ENCODE data around the gene CCDC57.

Gene CCDC57

GRCh38 chr17:82226809-82227628 lies 14.4 kb upstream of the CCDC57 start:
- Mint-ChIP-seq H3K9me3 (no peaks in the 10 kb centered on the region), H3K27ac (peak overlapping the region; percentile 47), H3K27me3 (no peaks in the 10 kb centered on the region), H3K4me1 (peaks cover 12% of the 10 kb centered on the region in 2 donors), H3K36me3 (no peaks in the 10 kb centered on the region), H3K4me3 (peak overlapping the region in 1 of 2 donors; percentile 32)
- DNase-seq (no peak), ATAC-seq (replicated peaks) (no peak)

- ATAC-seq (replicated peaks) (no peak), DNase-seq (no peak)
- no peaks in the 10 kb centered on the region for H3K9me3 Mint-ChIP-seq
- H3K27me3 Mint-ChIP-seq: no peaks in the 10 kb centered on the region
- H3K4me3 Mint-ChIP-seq: no peak overlapping the region
- no peaks in the 10 kb centered on the region for H3K36me3 Mint-ChIP-seq
- H3K27ac Mint-ChIP-seq: no peak overlapping the region
- peaks cover 12% of the 10 kb centered on the region in 2 donors for H3K4me1 Mint-ChIP-seq
Observed at GRCh38 chr17:82226146-82226808, 13.6 kb upstream of the CCDC57 start.

GRCh38 chr17:82225368-82226029 lies 12.9 kb upstream of the CCDC57 start:
- H3K36me3 Mint-ChIP-seq: no peaks in the 10 kb centered on the region
- ATAC-seq (replicated peaks): no peak
- no peak overlapping the region for H3K27ac Mint-ChIP-seq
- H3K9me3 Mint-ChIP-seq: no peaks in the 10 kb centered on the region
- H3K27me3 Mint-ChIP-seq: no peaks in the 10 kb centered on the region
- H3K4me3 Mint-ChIP-seq: no peak overlapping the region
- DNase-seq: no peak
- peaks cover 11 to 12% of the 10 kb centered on the region in 2 donors for H3K4me1 Mint-ChIP-seq

- no peak overlapping the region for H3K4me3 Mint-ChIP-seq
- no peaks in the 10 kb centered on the region for H3K36me3 Mint-ChIP-seq
- H3K4me1 Mint-ChIP-seq: peaks cover 2 to 7% of the 10 kb centered on the region in 2 donors
- H3K27ac Mint-ChIP-seq: no peak overlapping the region
- H3K27me3 Mint-ChIP-seq: no peaks in the 10 kb centered on the region
- no peak for ATAC-seq (replicated peaks)
- no peaks in the 10 kb centered on the region for H3K9me3 Mint-ChIP-seq
- DNase-seq: no peak
Observed at GRCh38 chr17:82224666-82225065, 12.0 kb upstream of the CCDC57 start.

GRCh38 chr17:82223517-82223916 lies 10.9 kb upstream of the CCDC57 start:
- H3K4me3 Mint-ChIP-seq: no peak overlapping the region
- peaks cover 0 to 7% of the 10 kb centered on the region in 2 donors for H3K4me1 Mint-ChIP-seq
- ATAC-seq (replicated peaks) (no peak), DNase-seq (no peak)
- peaks cover 0 to 4% of the 10 kb centered on the region in 2 donors for H3K27me3 Mint-ChIP-seq
- no peaks in the 10 kb centered on the region for H3K9me3 Mint-ChIP-seq
- H3K27ac Mint-ChIP-seq: no peak overlapping the region
- H3K36me3 Mint-ChIP-seq: no peaks in the 10 kb centered on the region

GRCh38 chr17:82222816-82223215 lies 10.2 kb upstream of the CCDC57 start:
- H3K27ac Mint-ChIP-seq: no peak overlapping the region
- H3K9me3 Mint-ChIP-seq: no peaks in the 10 kb centered on the region
- ATAC-seq (replicated peaks): no peak
- H3K36me3 Mint-ChIP-seq: no peaks in the 10 kb centered on the region
- no peak overlapping the region for H3K4me3 Mint-ChIP-seq
- peaks cover 0 to 4% of the 10 kb centered on the region in 2 donors for H3K27me3 Mint-ChIP-seq
- no peak for DNase-seq
- H3K4me1 Mint-ChIP-seq: peaks cover 0 to 7% of the 10 kb centered on the region in 2 donors

- Mint-ChIP-seq H3K9me3 (no peaks in the 10 kb centered on the region), H3K4me1 (peaks cover 10% of the 10 kb centered on the region in 2 donors), H3K27me3 (peaks cover 0 to 4% of the 10 kb centered on the region in 2 donors), H3K27ac (no peak overlapping the region), H3K4me3 (no peak overlapping the region), H3K36me3 (no peaks in the 10 kb centered on the region)
- ATAC-seq (replicated peaks) (no peak), DNase-seq (no peak)
Observed at GRCh38 chr17:82221341-82221902, 8.8 kb upstream of the CCDC57 start.

- Mint-ChIP-seq H3K27me3 (peaks cover 0 to 4% of the 10 kb centered on the region in 2 donors), H3K36me3 (no peaks in the 10 kb centered on the region), H3K27ac (no peak overlapping the region), H3K9me3 (no peaks in the 10 kb centered on the region), H3K4me1 (peaks cover 19 to 20% of the 10 kb centered on the region in 2 donors), H3K4me3 (no peak overlapping the region)
- no peak for DNase-seq
- no peak for ATAC-seq (replicated peaks)
Observed at GRCh38 chr17:82219753-82220709, 7.4 kb upstream of the CCDC57 start.

- peaks cover 0 to 4% of the 10 kb centered on the region in 2 donors for H3K27me3 Mint-ChIP-seq
- H3K27ac Mint-ChIP-seq: no peak overlapping the region
- H3K36me3 Mint-ChIP-seq: no peaks in the 10 kb centered on the region
- H3K4me1 Mint-ChIP-seq: peaks cover 18 to 27% of the 10 kb centered on the region in 2 donors
- DNase-seq: no peak
- H3K4me3 Mint-ChIP-seq: no peak overlapping the region
- no peak for ATAC-seq (replicated peaks)
- no peaks in the 10 kb centered on the region for H3K9me3 Mint-ChIP-seq
Observed at GRCh38 chr17:82219083-82219482, 6.4 kb upstream of the CCDC57 start.

GRCh38 chr17:82218349-82219075 lies 5.9 kb upstream of the CCDC57 start:
- no peaks in the 10 kb centered on the region for H3K9me3 Mint-ChIP-seq
- H3K27ac Mint-ChIP-seq: no peak overlapping the region
- H3K4me1 Mint-ChIP-seq: peaks cover 22 to 29% of the 10 kb centered on the region in 2 donors
- DNase-seq: no peak
- H3K36me3 Mint-ChIP-seq: no peaks in the 10 kb centered on the region
- ATAC-seq (replicated peaks): no peak
- H3K4me3 Mint-ChIP-seq: no peak overlapping the region
- peaks cover 0 to 4% of the 10 kb centered on the region in 2 donors for H3K27me3 Mint-ChIP-seq

- Mint-ChIP-seq H3K9me3 (no peaks in the 10 kb centered on the region), H3K36me3 (no peaks in the 10 kb centered on the region), H3K27me3 (peaks cover 0 to 4% of the 10 kb centered on the region in 2 donors), H3K4me3 (no peak overlapping the region), H3K4me1 (peaks cover 23 to 29% of the 10 kb centered on the region in 2 donors), H3K27ac (no peak overlapping the region)
- no peak for DNase-seq
- ATAC-seq (replicated peaks): no peak
Observed at GRCh38 chr17:82217530-82218204, 5.0 kb upstream of the CCDC57 start.

GRCh38 chr17:82217120-82217529 lies 4.5 kb upstream of the CCDC57 start:
- H3K4me1 Mint-ChIP-seq: peaks cover 23 to 29% of the 10 kb centered on the region in 2 donors
- ATAC-seq (replicated peaks) (no peak), DNase-seq (no peak)
- peaks cover 0 to 4% of the 10 kb centered on the region in 2 donors for H3K27me3 Mint-ChIP-seq
- H3K36me3 Mint-ChIP-seq: no peaks in the 10 kb centered on the region
- H3K9me3 Mint-ChIP-seq: no peaks in the 10 kb centered on the region
- H3K27ac Mint-ChIP-seq: peak overlapping the region; percentile 97
- peak overlapping the region; percentile 66 to 74 for H3K4me3 Mint-ChIP-seq

Measured in stimulated activated naive B cell treated with anti-CD40 and anti-IgM and Interleukin-4, amounts not matched to agents 10 μg/mL and 1 μg/mL and 100 μg/mL, for 72 hours (primary cell).